ENCODE results near the gene CENPN. TPM values are rescaled to one million over a fixed set of nuclear protein-coding genes. Genes with fewer than 3 reads are reported as not detected.

CENPN gene
- total RNA-seq, 1 experiment from 2014 or later, result 76.7 TPM

GRCh38 chr16:81060576-81061306, 53.7 kb downstream of the CENPN start:
- ATAC-seq, result no peak
- no peaks in the 10 kb centered on the region for H3K36me3 ChIP-seq (ENCODE audit: control insufficient read depth in 1 of 2, insufficient read depth in 2 of 2, low read length in 2 of 2)
- intact Hi-C loops (cut with micrococcal nuclease), result no loop called here
- H3K27me3 ChIP-seq (ENCODE audit: insufficient read depth, low read length), result no peaks in the 10 kb centered on the region
- H3K4me3 ChIP-seq (replicated peaks in 1 of 2; ENCODE audit: low read depth in 1 of 2, low read length in 2 of 2), result no peak overlapping the region
- H2AFZ ChIP-seq (ENCODE audit: low read depth, low read length, poor library complexity, severe bottlenecking), result no peak overlapping the region
- H3K79me2 ChIP-seq (ENCODE audit: insufficient read depth, low read length), result no peaks in the 10 kb centered on the region
- H3K27ac ChIP-seq (ENCODE audit: low read depth, low read length), result no peak overlapping the region
- no peaks in the 10 kb centered on the region for H4K20me1 ChIP-seq (ENCODE audit: insufficient read depth)
- H3K9me3 ChIP-seq (ENCODE audit: control insufficient read depth in 1 of 2, insufficient read depth in 1 of 2, low read depth in 1 of 2, low read length in 2 of 2), result no peaks in the 10 kb centered on the region
- DNase-seq (ENCODE audit: low read depth, low spot score), result no peak
- ChIA-PET POLR2A (no interaction called here), CTCF (no interaction called here), RAD21 (ENCODE audit: low non-redundant PET in 1 of 2, low total read pairs in 2 of 2, uncharacterized antibody in 2 of 2, unreplicated experiment in 2 of 2) (no interaction called here)
- BruUV-seq (replicated peaks), result TSS peak; percentile 56
- TF ChIP-seq POLR2A (IDR thresholded peaks at IDR 0.05; ENCODE audit: borderline replicate concordance, extremely low read depth, insufficient read depth, insufficient read length) (no peak), RAD21 (IDR thresholded peaks at IDR 0.05; ENCODE audit: low read depth) (no peak), SIN3A (IDR thresholded peaks at IDR 0.05; ENCODE audit: low read depth) (no peak), ZBTB33 (IDR thresholded peaks at IDR 0.05; ENCODE audit: extremely low read depth, insufficient replicate concordance, low read length) (no peak)
- H3K9ac ChIP-seq (ENCODE audit: low read length), result no peak overlapping the region
- H3K4me1 ChIP-seq (ENCODE audit: control insufficient read depth in 1 of 2, insufficient read depth in 2 of 2, low read length in 2 of 2), result no peaks in the 10 kb centered on the region
- H3K9me2 ChIP-seq (ENCODE audit: insufficient read depth), result no peaks in the 10 kb centered on the region
- no peak overlapping the region for H3K4me2 ChIP-seq (ENCODE audit: low read length)

GRCh38 chr16:81061307-81061640, 54.3 kb downstream of the CENPN start:
- RAD21 ChIA-PET (ENCODE audit: low non-redundant PET in 1 of 2, low total read pairs in 2 of 2, uncharacterized antibody in 2 of 2, unreplicated experiment in 2 of 2), result no interaction called here
- POLR2A ChIA-PET, result no interaction called here
- intact Hi-C loops (cut with micrococcal nuclease), result no loop called here

More at GRCh38 chr16:81061307-81061640, 54.3 kb downstream of the CENPN start:
- Histone ChIP-seq H3K36me3 (ENCODE audit: control insufficient read depth in 1 of 2, insufficient read depth in 2 of 2, low read length in 2 of 2) (no peaks in the 10 kb centered on the region), H3K4me1 (ENCODE audit: control insufficient read depth in 1 of 2, insufficient read depth in 2 of 2, low read length in 2 of 2) (no peaks in the 10 kb centered on the region), H3K4me2 (ENCODE audit: low read length) (no peak overlapping the region), H3K9me2 (ENCODE audit: insufficient read depth) (no peaks in the 10 kb centered on the region), H3K27me3 (ENCODE audit: insufficient read depth, low read length) (no peaks in the 10 kb centered on the region), H2AFZ (ENCODE audit: low read depth, low read length, poor library complexity, severe bottlenecking) (no peak overlapping the region), H3K79me2 (ENCODE audit: insufficient read depth, low read length) (no peaks in the 10 kb centered on the region), H3K27ac (ENCODE audit: low read depth, low read length) (no peak overlapping the region), H3K4me3 (replicated peaks in 1 of 2; ENCODE audit: low read depth in 1 of 2, low read length in 2 of 2) (no peak overlapping the region), H3K9me3 (ENCODE audit: control insufficient read depth in 1 of 2, insufficient read depth in 1 of 2, low read depth in 1 of 2, low read length in 2 of 2) (no peaks in the 10 kb centered on the region), H4K20me1 (ENCODE audit: insufficient read depth) (no peaks in the 10 kb centered on the region), H3K9ac (ENCODE audit: low read length) (no peak overlapping the region)
- DNase-seq (ENCODE audit: low read depth, low spot score) (no peak), ATAC-seq (no peak)
- TF ChIP-seq MAX (IDR thresholded peaks at IDR 0.05), result no peak
- no peak for TF ChIP-seq SRF (IDR thresholded peaks at IDR 0.05; ENCODE audit: low read depth)
- no peak for TF ChIP-seq CEBPB (IDR thresholded peaks at IDR 0.05; ENCODE audit: low read depth)
- TF ChIP-seq ZFX (IDR thresholded peaks at IDR 0.05), result no peak
- no peak for TF ChIP-seq TCF7L2 (IDR thresholded peaks at IDR 0.05; ENCODE audit: borderline replicate concordance, extremely low read depth, insufficient read depth, insufficient read length)
- no peak for TF ChIP-seq RAD21 (IDR thresholded peaks at IDR 0.05; ENCODE audit: low read depth)
- no peak for TF ChIP-seq JUND (IDR thresholded peaks at IDR 0.05)
- no peak for TF ChIP-seq EGR1 (IDR thresholded peaks at IDR 0.05; ENCODE audit: low read depth)
- no peak for TF ChIP-seq FOSL1 (IDR thresholded peaks at IDR 0.05; ENCODE audit: low read depth)
- no peak for TF ChIP-seq SIN3A (IDR thresholded peaks at IDR 0.05; ENCODE audit: low read depth)
- no peak for TF ChIP-seq ATF3 (IDR thresholded peaks at IDR 0.05)
- no peak for TF ChIP-seq ZNF274 (IDR thresholded peaks at IDR 0.05; ENCODE audit: low read depth, low read length)
- TF ChIP-seq EZH2phosphoT487 (IDR thresholded peaks at IDR 0.05; ENCODE audit: borderline replicate concordance), result no peak
- TF ChIP-seq ELF1 (IDR thresholded peaks at IDR 0.05; ENCODE audit: borderline replicate concordance, low read depth), result no peak
- TF ChIP-seq POLR2A (IDR thresholded peaks at IDR 0.05; ENCODE audit: borderline replicate concordance, extremely low read depth, insufficient read depth, insufficient read length), result no peak
- no peak for TF ChIP-seq CBX3 (IDR thresholded peaks at IDR 0.05; ENCODE audit: low read depth)
- no peak for TF ChIP-seq YY1 (IDR thresholded peaks at IDR 0.05; ENCODE audit: extremely low read depth, insufficient replicate concordance, low read depth, low read length)
- CTCF ChIA-PET, result no interaction called here
- no TSS peak for BruUV-seq (replicated peaks)
